AG04449 (cell line): Measurements from ENCODE around the gene PLPPR4.

Experiments
- CTCF ChIA-PET: fragments of 350-600 bp; formaldehyde crosslinking; extraction: SDS; loops from one replicate; lab custom pipeline; 2021; ENCODE audit warnings: antibody characterized with exemption; lab: Yijun Ruan, JAX
- POLR2A ChIA-PET: fragments of 400-600, 350-600 bp; formaldehyde crosslinking; extraction: SDS; loops from one replicate; lab custom pipeline; 2020; ENCODE audit warnings: antibody characterized with exemption, inconsistent platforms; lab: Yijun Ruan, JAX
- DNase-seq: peaks from one replicate; pipeline ENCODE4 v3.0.0-alpha.2; 2010; ENCODE audit warnings: low read depth, low spot score
- H3K4me3 ChIP-seq: 2 replicates; pipeline ENCODE4 v1.5.1; 2011; ENCODE audit warnings: low read depth, mild to moderate bottlenecking, control low read depth, low read length
- TF ChIP-seq, protein P1 (sequence below): IDR thresholded peaks from one replicate; pipeline ENCODE4 v1.5.1; 2011; ENCODE audit warnings: mild to moderate bottlenecking, moderate library complexity, low read length, control low read depth, inconsistent platforms; ENCODE audit not compliant: insufficient read depth; ENCODE audit errors: missing control alignments

PLPPR4 gene

DNA sequence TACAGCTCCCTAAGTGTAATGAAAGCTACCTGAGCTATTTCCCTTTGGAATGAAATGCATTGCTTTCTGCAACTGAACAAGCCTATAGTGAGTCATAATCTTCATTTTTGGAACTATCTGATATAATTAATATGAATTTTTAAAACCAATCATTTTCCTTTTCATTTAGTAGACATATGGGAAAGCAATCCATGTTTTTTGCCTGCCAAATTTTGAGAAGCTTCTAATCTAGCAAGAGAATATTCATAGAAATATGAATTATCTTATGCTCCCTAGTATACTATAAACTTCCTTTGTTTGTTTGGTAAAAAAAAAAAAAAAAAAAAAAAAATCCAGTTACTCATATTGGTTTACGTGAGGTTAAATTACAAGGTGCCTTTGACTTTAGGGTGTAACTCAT, 68.3 kb downstream of the PLPPR4 start:
- ChIA-PET POLR2A (no interaction called here), CTCF (interaction anchor here (1.5 kb wide), 1 partner anchor 149 kb away, joined by 3 read pairs; no protein-coding TSS in a partner anchor)
- H3K4me3 ChIP-seq, result no peak overlapping the region
- TF ChIP-seq, protein P1, sequence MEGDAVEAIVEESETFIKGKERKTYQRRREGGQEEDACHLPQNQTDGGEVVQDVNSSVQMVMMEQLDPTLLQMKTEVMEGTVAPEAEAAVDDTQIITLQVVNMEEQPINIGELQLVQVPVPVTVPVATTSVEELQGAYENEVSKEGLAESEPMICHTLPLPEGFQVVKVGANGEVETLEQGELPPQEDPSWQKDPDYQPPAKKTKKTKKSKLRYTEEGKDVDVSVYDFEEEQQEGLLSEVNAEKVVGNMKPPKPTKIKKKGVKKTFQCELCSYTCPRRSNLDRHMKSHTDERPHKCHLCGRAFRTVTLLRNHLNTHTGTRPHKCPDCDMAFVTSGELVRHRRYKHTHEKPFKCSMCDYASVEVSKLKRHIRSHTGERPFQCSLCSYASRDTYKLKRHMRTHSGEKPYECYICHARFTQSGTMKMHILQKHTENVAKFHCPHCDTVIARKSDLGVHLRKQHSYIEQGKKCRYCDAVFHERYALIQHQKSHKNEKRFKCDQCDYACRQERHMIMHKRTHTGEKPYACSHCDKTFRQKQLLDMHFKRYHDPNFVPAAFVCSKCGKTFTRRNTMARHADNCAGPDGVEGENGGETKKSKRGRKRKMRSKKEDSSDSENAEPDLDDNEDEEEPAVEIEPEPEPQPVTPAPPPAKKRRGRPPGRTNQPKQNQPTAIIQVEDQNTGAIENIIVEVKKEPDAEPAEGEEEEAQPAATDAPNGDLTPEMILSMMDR, result no peak
- no peak for DNase-seq

DNA sequence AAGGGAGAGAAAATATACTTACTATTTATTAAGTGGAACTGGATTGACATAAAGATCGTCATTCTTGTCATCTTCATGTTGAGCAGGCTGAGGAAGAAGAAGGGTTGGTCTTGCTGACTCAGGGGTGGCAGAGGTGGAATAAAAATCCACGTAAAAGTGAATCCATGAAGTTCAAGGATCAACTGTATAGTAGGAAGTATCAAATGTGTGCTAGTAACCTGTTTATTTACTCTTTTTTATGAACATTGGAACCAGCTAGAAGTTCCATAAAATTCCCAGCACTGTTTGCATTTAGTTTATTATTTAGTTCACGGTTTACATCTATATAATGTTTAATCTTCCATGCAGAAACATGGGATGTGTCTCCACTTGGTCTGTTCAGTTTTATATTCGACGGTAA, 70.7 kb downstream of the PLPPR4 start:
- no peak for DNase-seq
- ChIA-PET CTCF (no interaction called here), POLR2A (no interaction called here)
- TF ChIP-seq, protein P1, result no peak
- no peak overlapping the region for H3K4me3 ChIP-seq

DNA sequence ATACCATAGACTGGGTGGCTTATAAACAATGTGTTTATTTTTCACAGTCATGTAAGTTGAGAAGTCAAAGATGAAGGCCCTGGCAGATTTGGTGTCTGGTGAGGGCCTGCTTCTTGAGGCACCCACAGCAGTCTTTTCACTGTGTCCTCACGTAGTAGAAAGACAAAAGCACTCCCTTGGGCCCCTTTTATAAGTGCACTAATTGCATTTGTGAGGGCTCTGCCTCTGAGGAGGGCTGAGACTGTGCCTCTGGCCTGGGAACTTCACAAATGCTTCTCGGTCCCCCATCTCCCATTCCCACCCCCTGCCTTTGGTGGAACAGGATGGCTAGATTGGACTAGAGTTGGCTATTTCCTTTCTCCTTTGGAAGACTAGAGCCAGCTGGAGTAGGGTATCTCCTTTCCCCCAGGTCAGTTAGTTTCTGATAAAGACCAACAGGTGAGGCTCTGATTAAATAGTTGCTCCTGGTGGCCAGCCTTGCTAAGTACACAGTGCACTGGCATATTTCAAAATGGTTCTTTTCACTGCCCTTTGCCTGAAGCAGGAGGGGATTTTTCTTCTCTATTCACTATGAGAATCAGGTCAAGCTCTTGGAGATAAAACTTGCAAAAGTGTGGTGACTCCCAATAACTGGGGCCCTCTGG, 82.9 kb downstream of the PLPPR4 start:
- TF ChIP-seq, protein P1, result no peak
- no peak for DNase-seq
- no peak overlapping the region for H3K4me3 ChIP-seq
- ChIA-PET POLR2A (no interaction called here), CTCF (no interaction called here)

DNA sequence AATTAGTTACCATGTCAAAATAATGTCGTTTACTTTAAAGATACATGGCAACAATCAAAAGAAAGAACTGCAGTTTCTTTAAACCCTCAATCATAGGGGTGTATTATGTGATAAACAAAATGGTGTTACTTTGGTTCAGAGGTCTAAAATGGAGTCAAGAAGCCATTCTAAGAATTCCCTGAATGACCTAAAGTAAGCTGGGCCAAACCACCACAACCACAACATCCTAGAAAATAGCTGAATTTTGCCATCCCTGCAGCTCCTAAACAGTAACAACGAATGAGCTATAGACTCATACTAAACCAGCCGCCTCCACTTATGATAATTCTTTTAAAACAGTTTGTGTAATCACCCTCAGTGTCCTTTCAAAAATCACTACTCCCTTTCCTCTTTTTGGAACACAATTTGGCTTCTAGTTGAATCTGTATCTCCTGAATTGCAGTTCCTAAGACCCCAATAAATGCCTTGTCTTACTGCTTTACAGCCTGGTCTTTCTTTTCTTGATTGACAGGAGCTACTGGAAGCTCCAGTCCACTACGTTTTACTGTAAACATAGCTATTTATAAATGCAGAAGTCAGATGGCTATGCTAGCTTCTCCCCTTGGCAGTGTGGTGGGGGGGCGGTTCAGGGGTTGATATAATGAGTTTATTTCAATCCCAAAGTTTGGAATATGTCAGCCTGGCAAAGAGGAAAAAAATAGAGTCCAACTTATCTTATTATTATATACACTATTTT, 84.3 kb downstream of the PLPPR4 start:
- ChIA-PET CTCF (interaction anchor here (0.6 kb wide), 1 partner anchor 400 kb away, joined by 4 read pairs; no protein-coding TSS in a partner anchor), POLR2A (no interaction called here)
- TF ChIP-seq, protein P1, result no peak
- no peak for DNase-seq
- no peak overlapping the region for H3K4me3 ChIP-seq

DNA sequence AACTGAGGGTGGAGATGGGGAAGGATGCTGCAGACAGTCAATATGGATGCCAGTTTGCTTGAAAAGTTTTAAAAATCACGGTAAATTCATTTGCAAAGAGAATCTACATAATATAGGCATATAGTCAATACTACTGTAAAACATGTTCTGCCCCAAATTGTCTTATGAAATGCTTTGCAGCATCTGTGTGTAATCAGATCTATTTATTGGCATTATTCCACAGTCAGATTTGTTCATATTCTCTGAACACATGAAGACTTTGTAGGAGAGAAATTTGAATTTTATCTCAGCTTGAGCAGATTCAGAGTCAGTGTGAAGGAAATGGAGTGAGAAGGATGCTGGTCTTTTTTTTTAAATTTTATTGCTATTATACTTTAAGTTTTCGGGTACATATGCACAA, 88.5 kb downstream of the PLPPR4 start:
- POLR2A ChIA-PET, result no interaction called here
- no peak overlapping the region for H3K4me3 ChIP-seq
- TF ChIP-seq, protein P1, result no peak
- DNase-seq, result no peak
- CTCF ChIA-PET, result no interaction called here

DNA sequence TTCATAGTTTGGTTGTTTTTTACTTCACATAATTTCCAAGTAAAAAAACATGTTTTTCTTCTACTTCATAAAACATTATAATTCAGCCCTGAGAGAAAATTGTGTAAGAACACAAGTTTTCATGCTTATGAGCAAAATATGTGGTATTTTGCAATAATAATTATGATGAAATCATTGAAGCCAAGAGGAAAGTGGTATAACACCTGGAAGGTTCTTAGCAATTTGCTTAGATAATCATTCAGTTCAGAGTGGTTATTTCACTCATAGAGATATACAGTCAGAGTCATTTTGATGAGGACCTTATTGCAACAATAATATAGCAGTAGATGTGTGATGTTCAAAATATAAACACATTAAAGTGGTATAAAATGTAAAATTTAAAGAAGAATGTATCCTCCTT, 94.5 kb downstream of the PLPPR4 start:
- CTCF ChIA-PET, result no interaction called here
- no peak overlapping the region for H3K4me3 ChIP-seq
- TF ChIP-seq, protein P1, result no peak
- no peak for DNase-seq
- POLR2A ChIA-PET, result no interaction called here
